Measurements from ENCODE around the gene CDH16.

The CDH16 gene

DNA sequence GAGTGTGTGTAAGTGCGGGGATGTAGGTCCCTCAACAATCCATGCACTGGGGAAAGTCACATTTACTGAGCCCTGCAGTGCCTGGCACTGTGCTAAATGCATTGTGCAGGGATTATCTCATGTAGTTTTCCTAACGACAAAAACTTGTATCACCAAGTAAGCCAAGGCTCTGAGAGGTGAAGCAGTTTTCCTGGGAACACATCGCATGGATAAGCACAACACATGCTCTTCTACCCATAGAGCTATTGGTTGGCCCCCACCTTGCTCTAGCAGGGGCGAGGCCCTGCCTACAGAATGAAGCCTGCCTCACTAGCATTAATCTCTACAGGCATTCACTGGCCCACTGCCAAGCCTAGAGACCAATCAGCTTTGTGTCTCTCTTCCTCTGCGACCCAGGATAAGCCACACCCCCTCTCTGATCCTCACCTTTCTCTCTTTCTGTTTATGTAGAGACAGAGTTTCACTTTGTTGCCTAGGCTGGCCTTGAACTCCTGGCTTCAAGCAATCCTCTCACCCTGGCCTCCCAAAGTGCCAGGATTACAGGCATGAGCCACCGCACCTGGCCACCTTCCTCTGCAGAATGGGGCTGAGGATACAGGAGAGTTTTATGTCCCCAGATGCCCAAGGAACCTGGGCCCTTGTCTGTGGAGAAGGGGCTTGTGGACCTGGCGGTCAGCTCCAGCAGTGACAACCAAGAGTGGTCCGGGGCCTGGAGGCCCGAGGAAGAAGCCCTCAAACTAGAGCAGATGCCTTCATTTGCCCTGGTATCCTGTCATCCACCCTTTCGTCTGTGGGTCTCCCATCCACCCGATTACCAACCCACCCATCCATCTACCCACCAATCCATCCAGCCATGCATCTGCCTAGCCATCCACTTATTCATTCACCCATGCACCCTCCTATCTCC is 12.8 kb downstream of the CDH16 start:
- TF ChIP-seq, protein P1, sequence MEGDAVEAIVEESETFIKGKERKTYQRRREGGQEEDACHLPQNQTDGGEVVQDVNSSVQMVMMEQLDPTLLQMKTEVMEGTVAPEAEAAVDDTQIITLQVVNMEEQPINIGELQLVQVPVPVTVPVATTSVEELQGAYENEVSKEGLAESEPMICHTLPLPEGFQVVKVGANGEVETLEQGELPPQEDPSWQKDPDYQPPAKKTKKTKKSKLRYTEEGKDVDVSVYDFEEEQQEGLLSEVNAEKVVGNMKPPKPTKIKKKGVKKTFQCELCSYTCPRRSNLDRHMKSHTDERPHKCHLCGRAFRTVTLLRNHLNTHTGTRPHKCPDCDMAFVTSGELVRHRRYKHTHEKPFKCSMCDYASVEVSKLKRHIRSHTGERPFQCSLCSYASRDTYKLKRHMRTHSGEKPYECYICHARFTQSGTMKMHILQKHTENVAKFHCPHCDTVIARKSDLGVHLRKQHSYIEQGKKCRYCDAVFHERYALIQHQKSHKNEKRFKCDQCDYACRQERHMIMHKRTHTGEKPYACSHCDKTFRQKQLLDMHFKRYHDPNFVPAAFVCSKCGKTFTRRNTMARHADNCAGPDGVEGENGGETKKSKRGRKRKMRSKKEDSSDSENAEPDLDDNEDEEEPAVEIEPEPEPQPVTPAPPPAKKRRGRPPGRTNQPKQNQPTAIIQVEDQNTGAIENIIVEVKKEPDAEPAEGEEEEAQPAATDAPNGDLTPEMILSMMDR (conservative IDR thresholded peaks at IDR 0.05) = no peak
- no peak overlapping the region for H3K27ac ChIP-seq

DNA sequence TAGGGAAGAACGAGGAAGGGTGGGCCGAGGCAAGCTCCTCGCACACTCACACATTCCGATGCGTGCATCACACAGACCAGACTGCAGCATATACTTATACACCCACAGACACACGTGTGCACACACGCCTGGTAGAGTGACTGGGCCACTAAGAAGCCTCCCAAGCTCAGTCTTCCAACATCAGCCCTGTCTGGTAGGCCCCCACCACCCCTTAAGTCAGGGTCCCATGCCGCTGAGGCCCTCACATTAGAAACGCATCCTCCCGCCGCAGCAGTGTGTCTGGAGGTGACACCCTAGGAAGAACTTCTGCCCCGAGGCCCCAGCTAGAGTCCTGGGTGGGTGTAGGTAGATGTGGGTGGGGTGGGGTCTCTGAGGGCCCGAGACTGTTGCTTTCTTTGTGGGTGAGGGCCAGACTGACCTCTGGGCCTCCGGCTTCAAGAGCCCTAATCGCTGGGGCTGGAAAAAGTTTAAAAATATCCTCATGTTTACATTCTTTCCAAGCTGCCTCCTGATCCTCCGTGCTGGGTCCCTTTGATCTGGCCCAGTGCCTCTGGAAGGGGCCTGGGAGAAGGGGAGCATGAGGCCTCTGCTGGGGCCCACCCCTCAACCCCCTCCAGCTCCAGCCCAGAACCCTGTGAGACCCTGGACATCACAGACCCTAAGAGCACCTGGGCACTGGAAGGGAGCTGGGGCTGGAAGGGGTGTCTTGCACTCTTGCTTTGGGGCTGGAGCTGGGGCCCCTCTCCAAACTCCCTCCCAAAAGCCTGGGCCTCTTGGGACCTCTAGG is 13.6 kb downstream of the CDH16 start:
- TF ChIP-seq, protein P1 (conservative IDR thresholded peaks at IDR 0.05) = no peak
- no peak overlapping the region for H3K27ac ChIP-seq

DNA sequence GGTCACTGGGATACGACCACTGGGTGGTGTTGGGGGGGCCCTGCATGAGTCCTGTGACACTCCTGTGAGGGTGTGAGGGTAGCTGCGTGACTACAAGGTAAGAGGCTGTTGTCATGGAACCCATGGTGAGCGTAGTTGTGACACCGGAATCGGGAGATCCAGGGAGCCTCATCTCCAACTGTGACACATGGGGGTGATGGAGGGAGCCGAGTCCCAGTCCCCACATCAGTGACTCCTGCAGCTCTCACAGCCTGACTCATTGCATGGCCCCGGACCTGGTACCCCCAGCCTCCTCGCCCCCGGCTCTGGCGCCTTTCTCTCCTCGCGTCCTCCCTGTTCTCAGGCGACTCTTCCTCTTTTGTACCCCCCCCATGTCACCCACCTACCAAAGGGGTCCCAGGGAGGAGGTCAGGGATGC is 14.2 kb downstream of the CDH16 start:
- H3K27ac ChIP-seq = no peak overlapping the region
- TF ChIP-seq, protein P1 (conservative IDR thresholded peaks at IDR 0.05) = no peak

DNA sequence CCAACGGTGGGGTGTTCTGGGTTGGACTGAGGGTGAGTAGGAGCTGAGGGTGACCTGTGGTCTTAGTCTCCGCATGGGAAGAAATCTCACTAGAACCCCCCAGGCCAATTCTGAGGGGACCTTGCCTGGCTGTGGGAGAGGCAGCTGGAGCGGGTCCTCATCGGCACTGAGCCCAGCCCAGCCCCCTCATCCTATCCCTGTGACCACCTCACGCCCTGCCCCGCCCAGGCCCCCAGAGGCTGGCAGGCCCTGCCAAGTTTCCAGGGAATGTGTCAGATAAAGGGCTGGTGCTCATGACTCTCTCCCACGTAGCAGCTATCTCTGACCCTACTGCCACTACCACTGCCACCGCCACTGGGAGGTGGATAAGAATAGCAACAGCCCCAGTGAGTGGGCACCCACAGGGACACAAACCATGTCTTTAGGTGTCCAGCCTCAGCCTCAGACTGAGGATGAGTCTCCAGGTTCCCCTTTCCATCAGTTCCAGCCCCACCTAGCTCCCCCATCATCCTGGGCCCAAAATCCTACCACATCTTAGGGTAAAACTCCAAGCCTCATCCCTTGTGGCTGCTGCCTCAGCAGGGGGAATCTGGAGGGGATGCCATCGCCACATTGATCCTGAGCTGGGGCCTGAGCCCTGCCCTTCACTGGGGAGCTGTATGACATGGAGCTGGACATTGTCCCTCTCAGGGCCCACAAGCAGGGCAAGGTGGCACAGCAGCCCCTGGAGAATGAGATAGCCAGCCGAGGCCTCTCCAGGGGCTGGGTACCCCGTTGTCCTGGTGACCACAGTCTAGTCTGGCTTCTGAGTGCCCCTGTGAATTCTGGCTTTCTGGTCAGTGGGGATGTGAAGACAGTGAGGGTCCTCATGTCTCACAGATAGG is 14.9 kb downstream of the CDH16 start:
- TF ChIP-seq, protein P1 (conservative IDR thresholded peaks at IDR 0.05) = no peak
- no peak overlapping the region for H3K27ac ChIP-seq

DNA sequence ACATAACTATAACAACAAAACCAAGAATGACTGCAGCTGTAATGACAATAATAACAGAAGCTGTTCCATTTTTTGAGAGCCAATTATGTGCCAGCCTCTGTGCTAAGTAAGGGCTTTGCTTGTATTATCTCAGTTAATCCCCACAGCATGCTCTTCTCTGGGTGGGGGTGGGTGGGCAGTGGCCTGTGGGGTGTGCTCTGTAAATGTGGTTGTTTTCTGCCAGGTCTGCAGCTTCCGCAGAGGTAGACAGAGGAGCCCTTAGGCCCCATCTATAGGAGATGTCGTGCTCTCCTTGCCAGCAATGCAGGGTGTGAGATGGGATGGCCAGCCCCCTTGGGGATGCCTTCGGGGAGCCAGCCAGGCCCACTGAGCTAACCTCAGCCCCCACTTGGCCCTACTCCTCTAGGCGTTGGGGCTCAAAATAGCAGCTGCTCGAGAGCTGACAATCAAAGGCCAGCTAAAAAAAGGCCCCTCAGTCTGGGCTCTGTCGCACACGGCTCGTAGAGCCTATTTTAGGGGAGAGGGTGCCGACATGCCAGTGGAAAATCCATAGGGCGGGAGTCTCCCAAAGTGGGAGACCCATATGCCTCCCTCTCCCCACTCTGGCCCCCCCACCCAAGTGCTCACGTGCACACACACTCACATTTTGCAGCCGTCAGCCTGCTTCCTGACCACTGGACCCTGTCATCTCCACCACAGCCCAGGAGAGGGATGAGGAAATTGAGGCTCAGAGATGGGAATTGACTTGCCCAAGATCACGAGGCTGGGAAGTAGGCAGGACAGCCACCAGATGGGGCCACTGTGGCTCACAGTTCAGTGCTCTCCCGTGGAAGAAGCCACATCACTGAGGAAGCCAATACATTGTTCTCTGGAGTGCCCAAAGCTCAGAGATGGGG is 15.8 kb downstream of the CDH16 start:
- no peak overlapping the region for H3K27ac ChIP-seq
- TF ChIP-seq, protein P1 (conservative IDR thresholded peaks at IDR 0.05) = no peak

DNA sequence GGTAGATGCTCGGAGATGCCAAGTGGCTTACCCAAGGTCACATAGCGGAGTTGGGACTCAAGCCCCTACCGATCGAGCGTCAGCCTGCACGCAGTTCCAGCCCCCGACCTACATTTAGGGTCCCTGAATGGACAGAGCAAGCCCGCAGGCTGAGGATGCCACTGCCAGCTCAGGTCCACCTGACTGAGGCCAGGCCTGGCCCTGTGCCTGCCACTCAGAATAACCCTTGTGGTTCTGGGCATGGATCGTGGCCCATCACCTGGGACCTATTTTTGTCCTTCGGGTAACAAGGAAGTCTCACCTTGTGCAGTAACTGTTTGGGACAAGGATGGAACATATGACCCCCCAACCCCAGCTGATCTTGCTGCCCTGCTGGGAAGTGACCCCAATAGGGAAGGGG is 17.1 kb downstream of the CDH16 start:
- TF ChIP-seq, protein P1 (conservative IDR thresholded peaks at IDR 0.05) = no peak

More for the DNA sequence above, 17.1 kb downstream of the CDH16 start:
- H3K27ac ChIP-seq = no peak overlapping the region

All from VCaP (cell line).